Stimulated activated CD8-positive, alpha-beta memory T cell treated with anti-CD3 and anti-CD28 coated beads, Interleukin-15, amount 100 ng/mL, for 48 hours (primary cell): Measurements from ENCODE around the gene CDK6.
A peak's percentile ranks its signal among the peaks of the same experiment; 100 is the strongest.

Experiments used
- DNase-seq, 2 donors: peaks; one replicate each; pipeline ENCODE4 v3.0.0-alpha.2; 2020; ENCODE audit warnings: low read depth in 2 of 2

Gene CDK6

GRCh38 chr7:92709150-92709549 lies 127.2 kb downstream of the CDK6 start:
- DNase-seq, result no peak

- DNase-seq, result no peak
Measured at GRCh38 chr7:92708111-92709042, 128.0 kb downstream of the CDK6 start.

- no peak for DNase-seq
Measured at GRCh38 chr7:92707435-92707834, 128.9 kb downstream of the CDK6 start.

GRCh38 chr7:92706563-92706962 lies 129.8 kb downstream of the CDK6 start:
- DNase-seq, result no peak

- DNase-seq, result no peak
Measured at GRCh38 chr7:92705831-92706230, 130.5 kb downstream of the CDK6 start.

- no peak for DNase-seq
Measured at GRCh38 chr7:92704858-92705257, 131.5 kb downstream of the CDK6 start.

GRCh38 chr7:92702535-92702934 lies 133.8 kb downstream of the CDK6 start:
- no peak for DNase-seq

GRCh38 chr7:92699966-92700514 lies 136.3 kb downstream of the CDK6 start:
- DNase-seq, result no peak

- DNase-seq, result no peak
Measured at GRCh38 chr7:92699560-92699959, 136.8 kb downstream of the CDK6 start.

- DNase-seq, result no peak
Measured at GRCh38 chr7:92698237-92698841, 138.0 kb downstream of the CDK6 start.

GRCh38 chr7:92697414-92697813 lies 139.0 kb downstream of the CDK6 start:
- DNase-seq, result no peak

GRCh38 chr7:92697012-92697411 lies 139.4 kb downstream of the CDK6 start:
- no peak for DNase-seq

- no peak for DNase-seq
Measured at GRCh38 chr7:92696584-92696983, 139.8 kb downstream of the CDK6 start.

- no peak for DNase-seq
Measured at GRCh38 chr7:92695308-92696261, 140.8 kb downstream of the CDK6 start.

- DNase-seq, result no peak
Measured at GRCh38 chr7:92694211-92694610, 142.2 kb downstream of the CDK6 start.

GRCh38 chr7:92693519-92693918 lies 142.9 kb downstream of the CDK6 start:
- DNase-seq, result no peak

GRCh38 chr7:92691578-92691977 lies 144.8 kb downstream of the CDK6 start:
- no peak for DNase-seq

GRCh38 chr7:92685136-92686042 lies 151.0 kb downstream of the CDK6 start:
- DNase-seq, result peak; percentile 60 to 64

GRCh38 chr7:92684274-92684673 lies 152.1 kb downstream of the CDK6 start:
- no peak for DNase-seq

GRCh38 chr7:92682903-92683539 lies 153.4 kb downstream of the CDK6 start:
- no peak for DNase-seq
